Gastroesophageal sphincter (tissue), 4 donors: ENCODE data around the gene RHOH. TPM values are rescaled to one million over a fixed set of nuclear protein-coding genes. Genes with fewer than 3 reads are reported as not detected.

Experiments
- ATAC-seq: fragments of 150-250 bp; one replicate; pipeline ENCODE4 v1.9.1; 2016; ENCODE audit warnings: mild to moderate bottlenecking, moderate library complexity
- H3K27ac ChIP-seq, 4 donors: fragments of 200-600 bp; sonication (generic) in 3 of 4; 1 replicate in 3 of 4; 2 replicates in 1 of 4; pipeline ENCODE4 v1.5.1; 2016 to 2019
- H3K27me3 ChIP-seq: fragments of 200-600 bp; sonication (generic); one replicate; pipeline ENCODE4 v1.5.1; 2019
- H3K36me3 ChIP-seq, 2 donors: fragments of 200-600 bp; sonication (generic); one replicate each; pipeline ENCODE4 v1.5.1; 2019; ENCODE audit warnings: control low read depth in 1 of 2
- H3K4me1 ChIP-seq, 3 donors: fragments of 200-600 bp; sonication (generic); 1 replicate in 2 of 3; 2 replicates in 1 of 3; pipeline ENCODE4 v1.5.1; 2016 to 2019; ENCODE audit warnings: control low read depth in 2 of 3
- H3K4me3 ChIP-seq, 2 donors: fragments of 200-600 bp; sonication (generic); one replicate each; pipeline ENCODE4 v1.5.1; 2019; ENCODE audit warnings: mild to moderate bottlenecking in 1 of 2, moderate library complexity in 1 of 2
- H3K9me3 ChIP-seq, 3 donors: fragments of 200-600 bp; sonication (generic); one replicate each; pipeline ENCODE4 v1.5.1; 2017 to 2019; ENCODE audit warnings: control low read depth in 2 of 3
- CTCF ChIP-seq, 4 experiments: fragments of 200-600 bp in 2 of 4; fragments of 450-650 bp in 2 of 4; sonication (generic) in 1 of 4; IDR thresholded peaks; one replicate each; pipeline ENCODE4 v1.5.1; 2017 to 2019; ENCODE audit warnings: antibody characterized with exemption in 4 of 4, mild to moderate bottlenecking in 2 of 4, moderate library complexity in 2 of 4
- EP300 ChIP-seq: sonication (generic); formaldehyde crosslinking; IDR thresholded peaks from one replicate; pipeline ENCODE4 v1.6.1; 2017; ENCODE audit warnings: antibody characterized with exemption, mild to moderate bottlenecking
- POLR2A ChIP-seq, 2 donors: fragments of 450-650 bp; IDR thresholded peaks; one replicate each; pipeline ENCODE4 v1.6.1; 2017; ENCODE audit warnings: antibody characterized with exemption in 2 of 2, mild to moderate bottlenecking in 2 of 2, moderate library complexity in 1 of 2
- POLR2AphosphoS5 ChIP-seq: sonication (generic); formaldehyde crosslinking; IDR thresholded peaks from one replicate; pipeline ENCODE4 v1.6.1; 2017; ENCODE audit warnings: antibody characterized with exemption
- WGBS, 2 donors: methylation state at CpG; one replicate each; pipeline ENCODE4 v1.1.5; 2018; ENCODE audit warnings: low coverage in 1 of 2; 5-methylcytosine and 5-hydroxymethylcytosine counted together
- total RNA-seq, 4 donors: library from RNA; depleted of rRNA; stranded (reverse); fragments of >200 nt; gene quantifications; one replicate each; pipeline ENCODE4 v1.1.0, GENCODE V29; 2016

The RHOH gene
- total RNA-seq, 4 donors from 2014 or later = 0.42 to 4.4 (median 1.0) TPM

GRCh38 chr4:40170588-40170987, 26.2 kb upstream of the RHOH start:
- Histone ChIP-seq H3K4me1 (no peaks in the 10 kb centered on the region), H3K36me3 (no peaks in the 10 kb centered on the region), H3K9me3 (peaks cover 0 to 25% (median 0%) of the 10 kb centered on the region in 3 donors), H3K4me3 (no peak overlapping the region), H3K27ac (no peak overlapping the region), H3K27me3 (peaks cover 8% of the 10 kb centered on the region)
- TF ChIP-seq POLR2A (IDR thresholded peaks at IDR 0.05) = no peak
- TF ChIP-seq POLR2AphosphoS5 = no peak
- TF ChIP-seq EP300 = no peak
- TF ChIP-seq CTCF (IDR thresholded peaks at IDR 0.05) = no peak
- ATAC-seq = no peak

GRCh38 chr4:40173470-40173875, 23.4 kb upstream of the RHOH start:
- Histone ChIP-seq H3K4me3 (no peak overlapping the region), H3K4me1 (no peaks in the 10 kb centered on the region), H3K27ac (no peak overlapping the region), H3K27me3 (peaks cover 21% of the 10 kb centered on the region), H3K9me3 (peaks cover 0 to 6% (median 0%) of the 10 kb centered on the region in 3 donors), H3K36me3 (no peaks in the 10 kb centered on the region)
- ATAC-seq = no peak
- 28 to 57% methylated on average over 4 of the region's 4 CpGs for WGBS, 2 donors
- TF ChIP-seq EP300 (no peak), CTCF (IDR thresholded peaks at IDR 0.05) (no peak), POLR2AphosphoS5 (no peak)

GRCh38 chr4:40176602-40177001, 20.2 kb upstream of the RHOH start:
- no peak for ATAC-seq
- WGBS, 2 donors = 38 to 45% methylated on average over 4 to 10 of the region's 10 CpGs

GRCh38 chr4:40177591-40177990, 19.2 kb upstream of the RHOH start:
- no peak for ATAC-seq
- Histone ChIP-seq H3K9me3 (no peaks in the 10 kb centered on the region), H3K4me1 (no peaks in the 10 kb centered on the region), H3K36me3 (no peaks in the 10 kb centered on the region), H3K27me3 (peaks cover 25% of the 10 kb centered on the region), H3K27ac (no peak overlapping the region), H3K4me3 (no peak overlapping the region)
- no peak for TF ChIP-seq EP300
- no peak for TF ChIP-seq POLR2AphosphoS5
- 49 to 69% methylated on average over 2 of the region's 2 CpGs for WGBS, 2 donors

More at GRCh38 chr4:40176602-40177001, 20.2 kb upstream of the RHOH start:
- H3K27me3 ChIP-seq = peaks cover 25% of the 10 kb centered on the region
- H3K4me1 ChIP-seq = no peaks in the 10 kb centered on the region
- no peak overlapping the region for H3K27ac ChIP-seq
- H3K4me3 ChIP-seq = no peak overlapping the region
- no peaks in the 10 kb centered on the region for H3K9me3 ChIP-seq
- TF ChIP-seq POLR2AphosphoS5 (no peak), POLR2A (IDR thresholded peaks at IDR 0.05) (no peak), CTCF (IDR thresholded peaks at IDR 0.05) (no peak), EP300 (no peak)
- H3K36me3 ChIP-seq = no peaks in the 10 kb centered on the region

- H3K4me3 ChIP-seq = no peak overlapping the region
- no peaks in the 10 kb centered on the region for H3K36me3 ChIP-seq
- WGBS, 2 donors = 30 to 45% methylated on average over 4 to 5 of the region's 5 CpGs
- H3K27me3 ChIP-seq = peaks cover 25% of the 10 kb centered on the region
- no peak for ATAC-seq
- H3K4me1 ChIP-seq = no peaks in the 10 kb centered on the region
- TF ChIP-seq POLR2AphosphoS5 (no peak), EP300 (no peak)
- H3K27ac ChIP-seq = no peak overlapping the region
- no peaks in the 10 kb centered on the region for H3K9me3 ChIP-seq
Observed at GRCh38 chr4:40178672-40179071, 18.2 kb upstream of the RHOH start.

GRCh38 chr4:40179360-40179759, 17.5 kb upstream of the RHOH start:
- Histone ChIP-seq H3K36me3 (no peaks in the 10 kb centered on the region), H3K27me3 (peaks cover 21% of the 10 kb centered on the region), H3K4me1 (no peaks in the 10 kb centered on the region), H3K9me3 (no peaks in the 10 kb centered on the region), H3K4me3 (no peak overlapping the region), H3K27ac (no peak overlapping the region)
- TF ChIP-seq CTCF (IDR thresholded peaks at IDR 0.05) = no peak
- TF ChIP-seq POLR2AphosphoS5 = no peak
- TF ChIP-seq EP300 = no peak
- no peak for ATAC-seq
- WGBS, 2 donors = 33 to 92% methylated on average over 1 of the region's 1 CpG
